Ovary (tissue), 9 donors: ENCODE results near the gene FNDC3A. TPM values are rescaled to one million over a fixed set of nuclear protein-coding genes. Genes with fewer than 3 reads are reported as not detected.
A peak's percentile ranks its signal among the peaks of the same experiment; 100 is the strongest.

Experiments
- DNase-seq, 5 donors: peaks; one replicate each; pipeline ENCODE4 v3.0.0-alpha.2; 2019 to 2020
- H3K27ac ChIP-seq, 2 donors: fragments of 200-600 bp; one replicate each; pipeline versions ENCODE4 v1.5.1 to v1.8.0; 2019 to 2022
- H3K27me3 ChIP-seq: fragments of 200-600 bp; one replicate; pipeline ENCODE4 v1.8.0; 2022
- H3K36me3 ChIP-seq: fragments of 200-600 bp; sonication (generic); one replicate; pipeline ENCODE4 v1.5.1; 2019
- H3K4me1 ChIP-seq: one replicate; pipeline ENCODE4 v1.8.1; 2013; ENCODE audit warnings: mild to moderate bottlenecking, moderate library complexity; ENCODE audit not compliant: insufficient read depth
- H3K4me3 ChIP-seq: fragments of 200-600 bp; sonication (generic); one replicate; pipeline ENCODE4 v1.5.1; 2017
- H3K9me3 ChIP-seq, 2 donors: fragments of 200-600 bp in 1 of 2; sonication (generic) in 1 of 2; one replicate each; pipeline versions ENCODE4 v1.5.1 to v1.8.1; 2013 to 2019; ENCODE audit warnings: mild to moderate bottlenecking in 1 of 2, moderate library complexity in 1 of 2
- CTCF ChIP-seq, 3 donors: fragments of 450-650 bp in 2 of 3; fragments of 200-600 bp in 1 of 3; IDR thresholded peaks; one replicate each; pipeline versions ENCODE4 v1.5.1 to v1.8.0; 2016 to 2022; ENCODE audit warnings: antibody characterized with exemption in 3 of 3, mild to moderate bottlenecking in 1 of 3
- EP300 ChIP-seq: sonication (generic); formaldehyde crosslinking; IDR thresholded peaks from one replicate; pipeline ENCODE4 v1.6.1; 2017; ENCODE audit warnings: antibody characterized with exemption
- POLR2A ChIP-seq: fragments of 450-650 bp; IDR thresholded peaks from one replicate; pipeline ENCODE4 v1.6.1; 2017; ENCODE audit warnings: antibody characterized with exemption, mild to moderate bottlenecking, moderate library complexity
- WGBS, 3 donors: extraction: QIAGEN DNeasy Blood & Tissue Kit in 1 of 3; methylation state at CpG; one replicate each; pipeline versions ENCODE4 v1.1.5 to v1.1.7; 2013 to 2017; 5-methylcytosine and 5-hydroxymethylcytosine counted together
- intact Hi-C, 4 donors: fragments of 100-400 bp; cut with DNase I; formaldehyde crosslinking; loops; one replicate each; pipeline versions ENCODE4 v1.11.0 to v1.15.1; 2022 to 2023
- polyA plus RNA-seq, 2 donors: library from polyadenylated mRNA; stranded (reverse); fragments of 200-250 nt in 1 of 2; fragments of 350-450 nt in 1 of 2; fragmentation: Illumina TruSeq in 1 of 2; extraction: RNeasy Lipid Tissue Mini Kit (QIAGEN cat#74804) in 1 of 2; gene quantifications; one replicate each; pipeline ENCODE4 v1.2.3, GENCODE V29; 2013 to 2014
- total RNA-seq, 7 donors: library from RNA; depleted of rRNA in 2 of 7; stranded (reverse); fragments of >200 nt in 2 of 7; fragmentation: NEBNext Ultra II Directional in 3 of 7; extraction: Animal tissue kit (Norgen Biotek cat#: 25700) in 3 of 7; gene quantifications; one replicate each; pipeline versions ENCODE4 v1.1.0 to v1.2.4, GENCODE V29; 2016 to 2023
- donor health status: DM: no; HTN: no; CAD: no; lungs with moderate emphysema.
- donor health status: DM: no; HTN: no; CAD: no.
- donor health status: Bipolar disorder and iron deficiency.
- donor health status: DM: yes; HTN: yes; CAD: no.
- donor health status: DM: no; HTN: no; CAD: no.
- donor health status: DM: yes; HTN: yes; CAD: no.

FNDC3A gene
- total and polyA plus RNA-seq, 9 donors: 25.5 to 71.6 (median 58.2) TPM

- intact Hi-C loops: no loop called here
- no peaks in the 10 kb centered on the region for H3K27me3 ChIP-seq
- DNase-seq: no peak
- H3K27ac ChIP-seq: peak overlapping the region in 1 of 2 donors; percentile 32
- H3K9me3 ChIP-seq: no peaks in the 10 kb centered on the region
- WGBS, 3 donors: 75 to 89% (median 84%) methylated on average over 2 of the region's 2 CpGs
- TF ChIP-seq EP300: no peak
- TF ChIP-seq POLR2A: no peak
- no peak for TF ChIP-seq CTCF (IDR thresholded peaks at IDR 0.05)
- no peak overlapping the region for H3K4me3 ChIP-seq
- no peaks in the 10 kb centered on the region for H3K36me3 ChIP-seq
- H3K4me1 ChIP-seq: peaks cover 4% of the 10 kb centered on the region
These were observed 121.7 kb downstream of the FNDC3A start for GRCh38 chr13:49097374-49097773.

- Histone ChIP-seq H3K36me3 (no peaks in the 10 kb centered on the region), H3K9me3 (no peaks in the 10 kb centered on the region), H3K27ac (peak overlapping the region in 1 of 2 donors; percentile 32), H3K4me3 (no peak overlapping the region), H3K27me3 (no peaks in the 10 kb centered on the region), H3K4me1 (peaks cover 4% of the 10 kb centered on the region)
- 6 to 18% (median 9%) methylated on average over 2 of the region's 2 CpGs for WGBS, 3 donors
- TF ChIP-seq POLR2A (no peak), EP300 (no peak)
- intact Hi-C loops: no loop called here
- peak in 1 of 5 donors; percentile 42 for DNase-seq
These were observed 122.5 kb downstream of the FNDC3A start for GRCh38 chr13:49098198-49098597.

- Histone ChIP-seq H3K9me3 (no peaks in the 10 kb centered on the region), H3K27ac (no peak overlapping the region), H3K36me3 (no peaks in the 10 kb centered on the region), H3K4me3 (no peak overlapping the region), H3K4me1 (peaks cover 4% of the 10 kb centered on the region), H3K27me3 (no peaks in the 10 kb centered on the region)
- TF ChIP-seq CTCF (IDR thresholded peaks at IDR 0.05) (peak in 1 of 3 donors; percentile 13), EP300 (no peak)
- DNase-seq: no peak
- intact Hi-C loops: no loop called here
These were observed 123.2 kb downstream of the FNDC3A start for GRCh38 chr13:49098771-49099512.

GRCh38 chr13:49099513-49099877, 123.8 kb downstream of the FNDC3A start:
- no peak overlapping the region for H3K27ac ChIP-seq
- intact Hi-C loops: no loop called here

More at GRCh38 chr13:49099513-49099877, 123.8 kb downstream of the FNDC3A start:
- no peaks in the 10 kb centered on the region for H3K36me3 ChIP-seq
- DNase-seq: no peak
- 16 to 23% (median 16%) methylated on average over 2 of the region's 2 CpGs for WGBS, 3 donors
- H3K9me3 ChIP-seq: no peaks in the 10 kb centered on the region
- H3K4me1 ChIP-seq: peaks cover 4% of the 10 kb centered on the region
- H3K4me3 ChIP-seq: no peak overlapping the region
- H3K27me3 ChIP-seq: no peaks in the 10 kb centered on the region
- no peak for TF ChIP-seq POLR2A
- no peak for TF ChIP-seq CTCF (IDR thresholded peaks at IDR 0.05)
- no peak for TF ChIP-seq EP300
